ENCODE results near the gene GPR153. TPM values are rescaled to one million over a fixed set of nuclear protein-coding genes. Genes with fewer than 3 reads are reported as not detected.

GPR153 gene
- total RNA-seq, 1 donor from 2014 or later, result 7.2 TPM

DNA sequence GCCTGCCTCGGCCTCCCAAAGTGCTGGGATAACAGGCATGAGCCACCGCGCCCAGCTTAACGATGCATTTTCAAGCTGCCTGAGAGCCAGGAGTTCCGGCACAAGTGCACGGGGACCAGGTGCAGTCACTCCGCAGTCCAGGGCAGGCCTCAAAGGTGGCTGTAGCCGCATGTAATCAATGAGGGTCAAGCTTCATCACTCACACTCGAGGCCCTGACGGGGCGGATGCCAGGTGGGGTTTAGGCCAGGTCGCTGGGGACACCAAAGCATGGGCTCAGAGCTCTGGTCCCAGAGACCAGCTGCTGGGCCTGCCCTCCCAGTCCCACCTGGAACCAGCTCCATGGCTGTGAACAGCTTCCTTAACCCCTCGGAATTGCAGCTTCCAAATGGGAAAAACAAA lies 26.1 kb upstream of the GPR153 start:
- no peak for DNase-seq (ENCODE audit: low spot score)

DNA sequence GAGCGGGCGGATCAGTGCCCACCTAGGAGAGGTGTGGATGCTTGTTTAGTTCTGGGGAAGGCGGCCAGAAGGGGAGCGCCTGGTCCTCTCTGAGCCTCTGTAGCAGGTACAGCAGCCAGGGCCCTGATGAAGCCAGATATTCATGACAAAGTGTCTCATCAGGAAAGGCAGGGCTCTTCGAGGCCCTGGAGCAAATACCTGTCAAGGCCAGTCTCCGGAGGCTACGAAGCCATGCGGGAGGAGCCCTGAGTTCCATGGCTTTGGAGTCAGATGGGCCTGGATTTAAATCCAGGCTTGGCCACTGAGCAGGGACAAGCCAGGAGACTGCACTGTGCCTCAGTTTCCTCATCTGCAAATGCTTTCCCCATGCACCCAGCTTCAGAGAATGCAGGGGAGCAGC lies 25.4 kb upstream of the GPR153 start:
- DNase-seq (ENCODE audit: low spot score), result no peak

DNA sequence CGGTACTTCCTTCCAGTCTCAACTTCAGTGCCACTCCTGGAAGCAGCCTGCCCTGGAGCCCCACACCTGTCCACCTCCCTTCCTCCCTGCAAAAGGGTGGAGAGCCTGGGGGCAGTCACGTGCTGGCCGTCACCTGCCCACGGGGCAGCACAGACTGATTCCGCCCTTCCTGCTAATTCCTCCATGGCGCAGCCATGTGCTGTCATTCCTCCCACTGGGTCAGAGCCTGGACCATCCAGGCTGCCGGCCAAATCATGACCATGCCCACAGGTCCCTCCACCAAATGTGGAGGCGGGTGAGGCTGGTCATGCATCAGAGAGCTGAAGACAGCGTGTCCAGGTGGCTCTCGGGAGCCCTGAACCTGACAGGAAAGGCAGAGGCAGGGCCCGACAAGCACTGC lies 24.4 kb upstream of the GPR153 start:
- no peak for DNase-seq (ENCODE audit: low spot score)

DNA sequence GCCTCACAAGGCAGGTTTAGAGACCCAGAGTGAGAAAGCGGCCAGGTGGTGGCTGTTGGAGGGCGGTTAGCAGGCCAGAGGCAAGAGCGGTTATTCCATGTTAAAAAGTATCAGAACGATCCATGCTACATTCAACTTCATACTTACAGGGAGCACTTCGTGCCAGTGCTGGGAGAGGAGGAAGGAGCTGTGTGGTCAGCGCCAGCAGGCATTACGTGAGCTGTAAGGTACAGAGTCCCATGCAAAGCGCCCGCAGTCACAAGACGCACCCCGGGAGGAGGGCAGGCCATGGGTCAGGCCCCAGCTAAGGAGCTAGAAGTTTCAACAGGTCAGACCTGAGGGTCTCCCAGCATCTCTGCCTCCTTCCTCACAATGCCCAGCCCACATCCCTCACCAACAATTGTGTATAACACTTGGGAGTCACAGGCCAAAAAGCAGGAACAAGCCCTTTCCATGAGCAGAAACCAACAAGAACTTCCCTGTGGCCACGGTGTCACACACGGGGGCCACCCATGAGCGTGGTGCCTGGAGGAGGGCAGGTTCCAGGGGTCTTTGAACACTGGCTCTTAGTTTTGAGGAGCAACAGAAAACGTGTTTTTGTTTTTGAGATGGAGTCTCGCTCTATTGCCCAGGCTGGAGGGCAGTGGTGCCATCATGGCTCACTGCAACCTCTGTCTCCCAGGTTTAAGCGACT lies 21.8 kb upstream of the GPR153 start:
- DNase-seq (ENCODE audit: low spot score), result no peak

DNA sequence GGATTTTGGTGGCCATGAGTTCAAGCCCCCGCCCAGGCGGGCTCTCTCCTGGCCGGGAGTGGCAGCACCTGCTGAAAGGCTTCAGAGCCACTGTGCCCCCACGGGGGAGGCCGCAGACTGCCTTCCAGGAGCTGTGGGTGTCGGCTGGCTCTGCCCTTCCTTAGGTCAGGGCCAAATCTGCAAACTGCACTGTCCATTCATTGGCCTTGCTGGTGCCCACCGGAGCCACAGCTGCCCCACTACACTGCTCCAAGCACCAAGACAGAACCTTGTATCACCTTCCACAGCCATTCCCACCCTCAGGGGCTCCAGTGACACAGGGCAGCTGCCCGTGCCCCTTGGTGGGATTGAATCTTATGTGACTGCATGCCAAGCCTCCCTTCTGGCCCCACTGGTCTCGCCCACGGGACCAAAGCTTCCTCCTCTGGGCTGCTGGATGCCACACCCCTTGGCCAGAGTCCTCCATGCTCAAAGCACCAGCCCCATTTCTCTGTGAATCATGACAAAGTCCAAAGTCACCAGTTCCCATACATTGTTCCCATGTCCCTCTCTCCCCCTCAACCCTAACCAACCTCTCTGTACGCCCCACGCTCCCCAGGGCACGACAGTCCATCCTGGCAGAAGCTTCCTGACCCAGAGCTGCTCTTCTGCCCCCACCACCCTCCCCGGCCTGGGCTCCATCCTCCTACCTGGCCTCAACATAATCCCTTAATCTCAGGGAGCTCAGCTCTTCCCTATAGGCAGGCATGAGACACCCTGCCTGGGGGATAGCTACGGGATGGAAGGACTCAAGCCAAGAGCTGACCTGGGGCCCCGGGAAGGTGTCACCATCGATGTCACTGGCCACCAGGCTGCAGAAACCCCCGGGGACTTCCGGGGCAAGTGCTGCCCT lies 20.9 kb upstream of the GPR153 start:
- no peak for DNase-seq (ENCODE audit: low spot score)

DNA sequence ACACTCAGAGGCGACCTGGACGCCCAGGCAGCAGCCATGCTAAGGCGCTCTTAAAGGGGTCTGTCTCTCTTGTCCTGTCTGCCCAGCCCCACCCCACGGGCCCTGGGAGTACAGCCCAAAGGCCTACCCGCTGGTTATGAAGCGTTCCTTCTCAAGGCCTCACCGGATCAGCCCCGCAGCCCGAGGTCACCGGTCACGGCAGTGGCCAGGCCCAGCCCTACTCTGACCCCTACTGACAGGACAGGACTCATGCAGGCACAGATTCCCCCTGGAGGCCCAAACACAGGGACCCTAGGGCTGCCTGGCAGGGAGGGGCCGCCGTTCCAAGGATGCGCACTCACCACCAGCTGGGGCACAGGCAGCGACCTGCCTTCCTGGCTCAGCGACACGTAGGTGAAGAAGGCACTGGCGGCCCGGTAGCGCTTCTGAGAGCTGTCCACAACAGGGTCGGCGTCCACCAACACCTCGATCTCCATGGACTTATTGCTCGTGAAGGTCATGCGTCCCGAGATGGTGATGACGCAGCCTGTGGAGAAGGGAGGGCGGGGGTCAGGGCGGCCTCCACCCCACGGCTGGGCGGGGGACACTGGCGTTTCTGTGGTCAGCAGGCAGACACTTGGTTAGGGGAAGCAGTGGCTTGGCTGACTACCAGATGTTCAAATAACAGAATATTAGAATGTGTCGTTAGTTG lies 20.0 kb upstream of the GPR153 start:
- no peak for DNase-seq (ENCODE audit: low spot score)

DNA sequence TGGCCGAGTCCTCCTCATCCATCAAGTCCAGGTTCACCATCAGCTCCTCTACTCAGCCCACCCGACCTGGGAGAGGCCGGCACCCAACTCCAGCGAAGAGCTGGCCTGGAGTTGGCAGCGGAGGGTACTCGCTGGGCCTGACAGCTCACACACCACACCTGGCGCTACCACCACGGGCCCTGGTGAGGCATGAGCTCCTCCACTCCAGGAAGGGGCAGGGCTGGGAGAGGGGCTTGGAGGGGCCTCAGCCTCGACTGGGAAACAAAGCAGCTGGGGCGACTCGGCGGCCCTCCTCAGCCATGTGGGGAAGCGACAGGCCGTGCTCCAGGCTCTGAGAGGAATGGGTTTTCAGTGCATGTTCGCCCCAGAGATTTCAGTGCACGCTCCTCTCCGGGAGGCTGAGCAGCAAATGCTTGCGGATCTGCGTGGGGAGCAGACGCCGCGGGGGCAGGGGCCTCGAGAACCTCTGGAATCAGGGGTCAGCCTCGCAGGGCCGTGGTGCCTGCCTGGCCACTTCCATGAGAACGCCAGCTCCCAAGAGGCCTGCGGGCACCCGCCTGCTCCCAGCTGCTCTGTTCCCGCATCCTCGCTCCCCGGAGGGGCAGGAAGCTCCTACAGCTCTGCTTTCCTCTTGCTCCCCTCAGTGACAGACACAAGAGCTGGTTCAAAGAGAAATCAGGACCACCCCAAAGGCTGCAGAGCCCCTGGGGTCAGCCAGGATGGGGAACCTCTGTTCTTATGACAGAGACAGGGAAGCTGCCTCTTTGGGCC lies 18.9 kb upstream of the GPR153 start:
- no peak for DNase-seq (ENCODE audit: low spot score)

DNA sequence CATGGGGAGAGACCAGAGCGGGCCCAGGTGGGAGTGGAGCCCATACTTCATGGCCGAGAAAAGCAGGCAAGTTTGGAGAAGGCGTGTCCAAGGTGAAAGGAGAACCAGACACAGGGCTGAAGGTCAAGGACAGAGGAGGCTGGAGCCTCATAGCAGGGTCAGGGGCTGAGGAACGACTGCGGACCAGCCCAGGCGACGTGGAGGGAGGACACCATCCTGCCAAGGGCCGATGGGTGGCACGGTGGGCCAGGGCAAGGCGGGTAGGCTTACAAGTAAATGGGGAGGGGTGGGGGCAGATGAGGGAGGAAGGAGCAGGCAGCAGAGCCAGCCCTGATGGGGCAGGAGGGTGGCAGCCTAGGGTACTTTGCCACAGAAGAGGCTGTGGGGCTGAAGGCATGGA lies 18.2 kb upstream of the GPR153 start:
- no peak for DNase-seq (ENCODE audit: low spot score)

DNA sequence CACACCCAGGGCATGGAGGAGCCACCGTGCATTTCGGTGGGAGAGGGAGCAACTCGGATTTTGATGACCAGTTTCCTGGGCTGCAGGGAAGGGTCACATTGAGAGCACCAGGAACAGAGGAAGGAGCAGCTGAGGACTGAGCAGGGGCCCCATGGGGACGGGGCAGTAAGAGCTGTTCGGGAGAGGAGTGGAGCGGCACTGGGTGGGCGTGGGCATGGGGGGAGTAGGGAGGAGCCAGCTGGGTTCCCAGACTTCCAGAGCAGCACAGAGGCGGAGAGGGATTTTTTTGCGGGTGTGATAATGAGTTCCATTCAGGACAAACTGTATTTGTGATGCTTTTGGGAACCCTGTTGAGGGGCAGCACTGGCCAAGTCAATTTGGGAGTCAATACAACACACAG lies 17.4 kb upstream of the GPR153 start:
- no peak for DNase-seq (ENCODE audit: low spot score)

DNA sequence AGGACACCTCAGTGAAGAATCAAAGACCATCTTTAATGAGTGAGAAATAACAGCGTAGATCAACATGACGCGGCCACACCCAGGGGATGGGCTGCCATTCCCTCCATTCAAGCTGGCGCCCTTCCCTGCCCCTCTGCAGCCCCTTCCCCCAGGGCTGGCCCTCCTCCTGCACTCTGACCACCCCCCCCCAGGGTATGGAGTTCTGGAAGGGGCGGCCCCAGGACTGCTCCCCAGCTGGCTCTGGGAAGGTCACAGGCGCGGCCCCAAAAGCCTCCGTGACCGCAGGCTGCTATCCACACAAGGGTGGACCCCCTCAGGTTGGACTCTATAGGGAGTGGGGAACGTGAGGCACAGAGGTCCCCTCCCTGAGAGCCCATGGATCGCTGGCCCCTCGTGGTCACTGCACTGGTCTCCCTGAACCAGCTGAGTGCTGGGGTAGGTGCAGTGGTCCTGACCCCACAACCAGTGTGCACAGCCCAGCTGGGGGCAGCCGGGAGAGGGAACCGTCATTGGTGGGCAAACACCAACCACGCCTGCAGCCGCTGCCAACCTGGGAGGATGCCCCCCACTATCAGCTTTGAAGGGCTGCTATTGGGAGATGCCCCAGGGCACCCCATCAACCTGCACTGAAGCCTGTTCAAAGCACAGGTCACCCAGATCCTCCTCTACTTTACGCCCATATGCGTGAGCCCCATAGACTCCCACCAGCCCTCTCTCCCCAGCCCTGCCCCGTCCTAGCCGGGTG lies 16.1 kb upstream of the GPR153 start:
- no peak for DNase-seq (ENCODE audit: low spot score)

DNA sequence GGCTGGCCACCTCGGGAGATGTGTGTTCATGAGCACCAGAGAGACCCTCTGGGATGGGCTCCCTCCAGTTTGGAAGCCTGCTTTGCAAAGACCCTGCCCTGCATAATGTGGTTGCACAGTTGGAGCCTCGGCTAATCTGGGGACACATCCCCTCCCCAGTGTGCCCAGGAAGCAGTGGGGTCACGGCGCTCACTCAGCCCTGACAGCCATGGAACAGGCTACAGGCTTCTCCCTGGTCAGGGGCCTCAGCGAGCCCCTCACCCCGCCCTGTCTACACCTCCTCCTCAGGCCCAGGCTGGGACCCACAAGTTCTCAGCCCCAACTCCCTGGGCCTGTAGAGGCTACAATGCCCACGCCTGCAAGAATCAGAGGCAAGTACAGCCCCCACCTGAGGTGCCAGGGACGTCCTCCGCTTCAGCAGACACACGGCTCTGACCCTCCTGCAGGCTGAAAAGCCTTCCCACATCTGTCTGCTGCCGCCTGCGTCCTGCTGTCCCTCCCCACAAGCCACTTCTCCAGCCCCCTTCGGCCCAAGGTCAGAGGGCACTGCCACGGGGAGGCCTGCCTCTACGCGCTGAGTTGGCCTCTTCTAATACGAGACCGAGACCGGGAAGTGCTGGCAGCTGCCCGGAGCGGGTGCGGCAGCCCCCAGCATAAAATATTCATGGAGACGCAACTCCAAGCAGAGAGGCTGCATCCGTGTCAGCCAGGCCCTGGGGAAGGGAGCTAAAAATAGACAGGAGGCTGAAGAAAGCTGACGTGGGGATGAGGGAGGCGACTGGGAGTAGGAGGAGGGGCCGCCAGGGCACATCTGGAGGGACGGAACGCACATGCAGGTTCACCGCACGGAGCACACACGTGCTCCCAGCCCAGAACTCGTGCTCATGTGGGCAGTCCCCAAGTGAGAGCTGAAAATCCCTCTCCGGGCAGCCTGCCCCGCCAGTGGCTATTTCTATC lies 15.2 kb upstream of the GPR153 start:
- DNase-seq (ENCODE audit: low spot score), result peak; percentile 66

DNA sequence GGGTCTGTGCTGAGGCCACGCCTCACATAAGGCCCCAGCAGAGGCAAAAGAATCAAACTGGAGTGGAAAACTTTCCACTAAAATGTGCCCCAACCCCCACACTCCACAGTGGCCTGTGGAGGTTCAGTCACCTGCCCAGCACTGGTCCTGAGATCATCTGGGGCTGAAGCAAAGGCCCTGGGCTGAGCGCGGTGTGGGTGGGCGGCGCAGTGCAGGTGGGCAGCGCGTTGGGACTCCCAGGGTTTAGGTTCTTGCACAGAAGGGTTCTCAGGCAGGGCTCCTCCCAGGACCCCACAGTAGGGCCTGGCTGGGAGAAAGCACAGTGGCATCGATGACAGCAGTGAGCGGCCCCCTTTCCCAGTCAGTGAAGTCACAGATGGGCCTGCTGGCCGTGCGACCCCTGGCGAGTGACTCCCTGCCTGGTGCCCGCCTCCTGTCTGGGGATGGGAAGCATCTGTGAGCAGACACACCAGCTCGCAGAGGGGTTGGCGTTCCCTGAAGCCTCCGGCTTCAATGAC lies 13.8 kb upstream of the GPR153 start:
- DNase-seq (ENCODE audit: low spot score), result no peak

DNA sequence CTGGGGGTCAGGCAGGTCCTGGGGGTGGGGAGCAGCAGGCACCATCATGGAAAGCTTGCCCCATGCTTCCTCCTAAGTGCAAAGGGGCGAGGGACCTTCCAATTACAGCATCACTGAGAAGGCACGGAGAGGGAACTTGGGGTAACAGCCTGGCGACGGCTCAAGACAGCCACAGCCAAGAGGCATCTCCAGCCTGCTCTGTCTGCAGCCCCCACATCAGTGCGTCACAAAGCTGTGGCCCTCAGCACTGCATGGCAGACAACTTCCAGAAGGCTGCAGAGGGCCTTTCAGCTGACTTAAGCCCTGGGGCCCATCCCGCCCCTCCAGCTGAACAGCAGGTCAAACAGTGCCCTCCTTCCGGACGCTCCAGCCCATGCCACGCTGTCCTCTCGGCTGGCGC lies 13.2 kb upstream of the GPR153 start:
- no peak for DNase-seq (ENCODE audit: low spot score)

DNA sequence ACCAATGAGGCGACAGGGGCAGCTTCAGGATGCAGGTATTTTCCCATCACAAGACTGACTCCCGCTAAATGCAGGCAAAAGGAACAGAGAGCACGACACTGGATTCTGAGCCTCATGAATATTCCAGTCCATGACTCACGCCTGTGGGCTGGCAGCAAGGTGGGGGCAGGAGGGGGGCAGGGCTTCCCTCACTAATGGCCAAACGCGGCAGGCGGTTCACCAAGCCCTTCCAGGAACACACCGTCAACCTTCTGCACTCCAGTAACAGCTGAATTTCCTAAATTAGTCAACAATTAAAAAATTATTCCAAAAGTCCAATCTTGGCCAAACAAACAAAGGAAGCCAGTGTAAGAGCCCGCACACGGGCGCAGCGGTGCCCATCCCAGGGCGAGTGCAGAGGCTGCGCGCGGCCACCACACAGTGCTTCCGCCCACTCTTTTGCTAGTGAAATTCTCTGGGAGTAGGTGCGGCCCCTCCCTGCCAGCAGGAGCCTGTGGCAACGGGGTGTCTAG lies 12.5 kb upstream of the GPR153 start:
- no peak for DNase-seq (ENCODE audit: low spot score)

DNA sequence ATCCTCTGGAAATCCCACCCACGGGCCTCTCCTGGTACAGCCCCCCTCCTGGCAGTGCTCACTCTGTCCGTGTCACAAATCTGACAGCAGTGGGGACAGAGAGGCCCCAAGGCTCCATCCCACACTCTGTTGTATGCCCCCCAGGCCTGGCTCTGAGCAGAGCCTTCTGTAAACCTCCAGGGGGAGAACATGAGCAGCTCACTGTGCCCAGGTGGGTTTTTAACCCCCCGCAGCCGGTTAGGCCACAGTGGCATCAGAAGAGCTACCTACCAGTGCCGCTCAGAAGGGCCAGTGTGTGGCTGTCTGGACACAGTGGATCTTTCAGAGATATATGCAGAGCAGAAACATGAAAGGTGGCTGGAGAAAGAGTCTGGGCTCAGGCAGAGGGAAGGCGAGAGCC lies 12.0 kb upstream of the GPR153 start:
- DNase-seq (ENCODE audit: low spot score), result no peak

DNA sequence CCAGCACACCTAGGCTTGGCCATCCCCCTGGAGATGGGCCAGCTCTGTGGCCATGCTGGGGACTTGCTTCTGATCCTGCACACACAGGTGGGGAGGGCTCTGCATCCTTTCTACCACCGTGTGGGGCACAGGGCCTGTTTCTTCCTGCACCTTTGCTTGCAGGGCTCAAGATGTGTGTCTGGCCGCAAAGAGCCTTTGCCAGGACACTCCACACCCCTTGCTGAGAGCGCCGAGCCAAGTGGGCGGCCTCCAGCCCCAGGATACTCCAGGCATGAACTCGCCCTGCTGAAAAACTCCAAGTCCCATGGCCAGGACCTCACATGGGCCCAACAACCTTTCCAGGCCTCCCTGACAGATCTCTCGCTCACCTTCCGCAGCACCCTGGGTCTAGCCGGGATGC lies 11.6 kb upstream of the GPR153 start:
- DNase-seq (ENCODE audit: low spot score), result no peak

DNA sequence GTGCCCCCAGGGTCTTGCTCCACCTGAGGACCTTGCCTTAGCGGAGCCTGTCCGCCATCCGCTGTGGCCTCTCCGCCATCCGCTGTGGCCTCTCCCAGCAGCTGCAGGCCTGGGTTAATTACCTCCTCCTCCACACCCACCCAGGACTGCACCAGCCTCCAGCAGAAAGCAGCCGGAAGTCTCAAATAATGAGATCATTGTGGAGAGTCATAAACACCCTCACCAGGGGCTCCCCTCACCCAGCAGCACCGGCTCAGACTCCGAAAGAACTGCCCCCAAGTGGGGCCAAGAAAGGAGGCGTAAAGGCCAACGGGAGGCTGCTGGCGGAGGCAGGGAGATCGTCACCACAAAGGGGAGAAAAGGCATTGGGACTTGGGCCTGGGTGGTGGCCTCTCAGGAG lies 10.7 kb upstream of the GPR153 start:
- DNase-seq (ENCODE audit: low spot score), result no peak

DNA sequence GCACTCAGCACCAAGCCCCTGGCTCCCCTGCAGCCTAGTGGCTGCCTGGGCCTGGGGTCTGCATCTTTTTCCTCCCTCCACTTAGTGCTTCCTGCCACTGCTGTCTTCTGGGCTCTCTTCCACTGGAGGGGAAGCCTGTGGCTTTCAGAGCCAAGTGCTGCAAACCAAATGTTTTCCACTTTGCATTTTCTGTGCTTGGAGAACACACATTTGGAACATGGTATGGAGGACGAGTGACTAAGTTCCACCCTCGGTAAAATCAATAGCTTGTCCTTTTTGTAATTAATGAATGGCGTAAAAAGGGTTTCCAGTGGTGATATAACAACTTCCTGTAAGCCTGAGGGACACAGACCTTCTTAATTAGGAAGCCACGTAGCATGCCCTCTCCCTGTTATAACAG lies 10.1 kb upstream of the GPR153 start:
- no peak for DNase-seq (ENCODE audit: low spot score)

DNA sequence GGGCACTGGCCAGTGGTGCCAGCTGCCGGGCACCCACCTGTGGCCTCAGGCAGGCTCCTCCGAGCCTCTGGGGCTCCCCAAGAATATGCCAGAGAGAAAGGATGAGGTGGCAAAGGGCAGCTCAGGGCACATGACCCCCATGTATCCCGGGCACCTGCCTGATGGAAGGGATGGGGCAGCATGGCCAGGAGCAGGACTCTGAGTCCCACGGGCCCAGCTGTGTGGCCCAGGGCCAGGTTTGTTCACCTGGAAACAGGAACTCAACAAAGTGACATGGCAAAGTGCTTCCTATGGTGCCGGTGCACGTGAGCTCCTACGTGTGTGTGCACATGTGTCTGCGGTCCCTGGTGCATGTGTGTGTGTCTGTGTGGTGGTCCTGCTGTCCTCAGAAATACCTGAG lies 9.5 kb upstream of the GPR153 start:
- no peak for DNase-seq (ENCODE audit: low spot score)
